ENCODE results near the gene USP2.

Gene USP2

DNA sequence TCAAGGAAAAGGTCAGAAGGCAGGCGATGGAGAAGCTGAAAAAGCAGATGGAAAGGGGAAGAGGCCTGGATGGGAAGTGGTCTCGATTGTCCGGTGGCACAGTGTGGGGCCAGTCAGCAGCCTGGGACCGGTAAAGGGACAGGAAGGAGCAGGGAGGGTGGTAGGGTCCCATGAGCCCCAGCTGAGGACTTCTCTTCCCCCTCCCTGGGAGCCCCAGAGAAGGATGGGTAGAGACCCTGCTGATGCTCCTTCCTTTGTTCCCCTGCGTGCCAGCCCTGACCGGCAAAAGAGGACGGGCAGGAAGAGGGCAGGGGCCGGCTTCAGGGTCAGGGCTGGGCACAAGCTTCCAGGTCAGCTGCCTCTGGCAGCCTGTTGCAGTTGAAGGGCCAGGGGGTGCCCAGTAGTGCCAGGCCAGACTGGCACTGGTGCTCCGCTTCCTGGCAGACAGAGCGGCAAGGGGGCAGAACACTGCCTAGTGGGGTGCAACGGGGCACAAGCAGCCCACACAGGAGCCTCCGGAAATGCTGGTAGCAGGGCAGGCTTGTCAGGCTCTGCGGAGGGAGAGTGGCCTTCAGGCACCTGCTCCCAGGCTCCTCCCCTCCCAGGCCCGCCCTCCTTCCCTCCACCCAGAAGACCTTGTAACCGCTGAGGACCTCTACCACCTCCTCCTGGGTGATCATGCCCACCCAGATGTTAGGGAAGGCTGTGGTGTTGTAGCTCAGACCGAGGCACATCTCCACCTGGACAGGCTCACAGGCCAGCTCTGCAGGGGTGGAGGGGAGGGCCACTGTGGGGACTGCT is 40.1 kb downstream of the USP2 start:
- H3K27me3 ChIP-seq (ENCODE audit: insufficient read depth, low read length, poor library complexity) = no peaks in the 10 kb centered on the region
- peaks cover 17% of the 10 kb centered on the region for H3K36me3 ChIP-seq (ENCODE audit: insufficient read depth, low read length)
- H4K20me1 ChIP-seq (ENCODE audit: insufficient read depth, low read length) = peaks cover 4% of the 10 kb centered on the region; the same call in 1 of the 2 replicates
- no peak overlapping the region for H3K4me2 ChIP-seq (ENCODE audit: insufficient read depth, low read length)
- no peaks in the 10 kb centered on the region for H3K9me3 ChIP-seq (ENCODE audit: insufficient read depth, low read length, severe bottlenecking)
- no peak overlapping the region for H2AFZ ChIP-seq (ENCODE audit: low read depth, low read length)
- DNase-seq (no peak), ATAC-seq (ENCODE audit: insufficient read depth, low read depth) (no peak)
- H3K4me1 ChIP-seq (ENCODE audit: insufficient read depth, low read length) = peaks cover 17% of the 10 kb centered on the region
- no peak for TF ChIP-seq EZH2 (IDR thresholded peaks at IDR 0.05; ENCODE audit: borderline replicate concordance, low read depth, low read length, severe bottlenecking)
- TF ChIP-seq, protein P1, sequence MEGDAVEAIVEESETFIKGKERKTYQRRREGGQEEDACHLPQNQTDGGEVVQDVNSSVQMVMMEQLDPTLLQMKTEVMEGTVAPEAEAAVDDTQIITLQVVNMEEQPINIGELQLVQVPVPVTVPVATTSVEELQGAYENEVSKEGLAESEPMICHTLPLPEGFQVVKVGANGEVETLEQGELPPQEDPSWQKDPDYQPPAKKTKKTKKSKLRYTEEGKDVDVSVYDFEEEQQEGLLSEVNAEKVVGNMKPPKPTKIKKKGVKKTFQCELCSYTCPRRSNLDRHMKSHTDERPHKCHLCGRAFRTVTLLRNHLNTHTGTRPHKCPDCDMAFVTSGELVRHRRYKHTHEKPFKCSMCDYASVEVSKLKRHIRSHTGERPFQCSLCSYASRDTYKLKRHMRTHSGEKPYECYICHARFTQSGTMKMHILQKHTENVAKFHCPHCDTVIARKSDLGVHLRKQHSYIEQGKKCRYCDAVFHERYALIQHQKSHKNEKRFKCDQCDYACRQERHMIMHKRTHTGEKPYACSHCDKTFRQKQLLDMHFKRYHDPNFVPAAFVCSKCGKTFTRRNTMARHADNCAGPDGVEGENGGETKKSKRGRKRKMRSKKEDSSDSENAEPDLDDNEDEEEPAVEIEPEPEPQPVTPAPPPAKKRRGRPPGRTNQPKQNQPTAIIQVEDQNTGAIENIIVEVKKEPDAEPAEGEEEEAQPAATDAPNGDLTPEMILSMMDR (IDR thresholded peaks at IDR 0.05; ENCODE audit: borderline replicate concordance, extremely low read depth, low read length, poor library complexity, severe bottlenecking) = no peak
- H3K4me3 ChIP-seq (ENCODE audit: low read depth in 1 of 2, low read length in 2 of 2) = no peak overlapping the region
- H3K79me2 ChIP-seq (ENCODE audit: insufficient read depth, low read length) = peaks cover 11% of the 10 kb centered on the region
- no peak overlapping the region for H3K9ac ChIP-seq (ENCODE audit: low read depth, low read length)
- H3K27ac ChIP-seq (ENCODE audit: low read length) = no peak overlapping the region

DNA sequence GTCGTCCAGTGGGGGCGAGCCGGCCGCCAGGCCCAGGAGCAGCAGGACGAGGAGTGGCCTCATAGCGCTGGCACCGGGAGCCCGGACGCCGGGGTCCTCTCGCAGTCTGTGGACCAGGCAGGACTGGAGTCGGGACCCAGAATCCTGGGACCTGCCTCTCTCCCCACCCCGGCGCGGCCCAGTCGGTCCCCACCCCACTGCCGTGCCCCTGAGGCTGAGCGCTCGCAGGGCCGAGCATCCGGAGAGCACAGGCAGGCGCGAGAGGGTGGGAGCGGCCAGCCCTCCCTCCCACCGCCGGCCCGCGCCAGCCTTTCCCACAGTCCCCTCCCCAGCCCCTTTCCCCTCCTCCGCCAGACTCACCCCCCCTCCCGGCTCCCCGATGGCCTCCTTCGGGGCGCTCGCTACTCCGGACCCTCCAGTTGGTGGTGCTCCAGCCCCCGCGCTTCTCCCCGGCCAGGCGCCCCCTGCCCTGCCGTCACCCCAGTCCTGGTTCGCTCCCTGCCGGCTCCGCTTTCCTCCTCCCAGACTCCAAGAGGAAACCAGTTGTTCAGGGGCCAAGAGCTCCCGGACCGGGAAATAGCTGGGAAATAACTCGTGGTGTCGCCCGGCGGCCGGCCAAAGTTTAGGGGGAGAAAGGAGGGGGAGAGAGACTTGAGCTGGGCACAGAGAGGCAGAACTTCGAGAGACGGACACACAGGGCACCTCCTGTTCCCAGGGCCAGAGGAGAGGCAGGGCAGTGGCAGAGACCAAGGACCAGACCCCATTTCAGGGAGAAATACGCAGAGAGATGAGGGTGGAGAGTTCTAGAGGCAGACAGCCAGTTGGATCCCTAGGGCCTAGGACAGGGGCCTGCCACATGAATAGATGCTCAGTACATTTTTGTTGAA is 40.9 kb downstream of the USP2 start, which contains the start of gene C1QTNF5:
Gene C1QTNF5, minus strand, starts transcription at position 549 of the 887 bp plus-strand sequence. Its CDS starts 486 bp downstream, at position 63.
- H3K4me1 ChIP-seq (ENCODE audit: insufficient read depth, low read length) = peaks cover 25% of the 10 kb centered on the region
- TF ChIP-seq, protein P1 (IDR thresholded peaks at IDR 0.05; ENCODE audit: borderline replicate concordance, extremely low read depth, low read length, poor library complexity, severe bottlenecking) = no peak
- no peak for TF ChIP-seq EZH2 (IDR thresholded peaks at IDR 0.05; ENCODE audit: borderline replicate concordance, low read depth, low read length, severe bottlenecking)
- H3K79me2 ChIP-seq (ENCODE audit: insufficient read depth, low read length) = peaks cover 19% of the 10 kb centered on the region
- H3K36me3 ChIP-seq (ENCODE audit: insufficient read depth, low read length) = peaks cover 26% of the 10 kb centered on the region
- no peak within 1 kb of the TSS for H3K4me3 ChIP-seq (ENCODE audit: low read depth in 1 of 2, low read length in 2 of 2)
- no peak for ATAC-seq (ENCODE audit: insufficient read depth, low read depth)
- no peak within 1 kb of the TSS for H3K27ac ChIP-seq (ENCODE audit: low read length)
- no peak for DNase-seq
- H4K20me1 ChIP-seq (ENCODE audit: insufficient read depth, low read length) = peaks cover 6% of the 10 kb centered on the region; the same call in 1 of the 2 replicates
- no peak within 1 kb of the TSS for H3K4me2 ChIP-seq (ENCODE audit: insufficient read depth, low read length)
- H2AFZ ChIP-seq (ENCODE audit: low read depth, low read length) = no peak within 1 kb of the TSS
- no peak within 1 kb of the TSS for H3K9ac ChIP-seq (ENCODE audit: low read depth, low read length)
- H3K9me3 ChIP-seq (ENCODE audit: insufficient read depth, low read length, severe bottlenecking) = no peaks in the 10 kb centered on the region
- no peaks in the 10 kb centered on the region for H3K27me3 ChIP-seq (ENCODE audit: insufficient read depth, low read length, poor library complexity)

DNA sequence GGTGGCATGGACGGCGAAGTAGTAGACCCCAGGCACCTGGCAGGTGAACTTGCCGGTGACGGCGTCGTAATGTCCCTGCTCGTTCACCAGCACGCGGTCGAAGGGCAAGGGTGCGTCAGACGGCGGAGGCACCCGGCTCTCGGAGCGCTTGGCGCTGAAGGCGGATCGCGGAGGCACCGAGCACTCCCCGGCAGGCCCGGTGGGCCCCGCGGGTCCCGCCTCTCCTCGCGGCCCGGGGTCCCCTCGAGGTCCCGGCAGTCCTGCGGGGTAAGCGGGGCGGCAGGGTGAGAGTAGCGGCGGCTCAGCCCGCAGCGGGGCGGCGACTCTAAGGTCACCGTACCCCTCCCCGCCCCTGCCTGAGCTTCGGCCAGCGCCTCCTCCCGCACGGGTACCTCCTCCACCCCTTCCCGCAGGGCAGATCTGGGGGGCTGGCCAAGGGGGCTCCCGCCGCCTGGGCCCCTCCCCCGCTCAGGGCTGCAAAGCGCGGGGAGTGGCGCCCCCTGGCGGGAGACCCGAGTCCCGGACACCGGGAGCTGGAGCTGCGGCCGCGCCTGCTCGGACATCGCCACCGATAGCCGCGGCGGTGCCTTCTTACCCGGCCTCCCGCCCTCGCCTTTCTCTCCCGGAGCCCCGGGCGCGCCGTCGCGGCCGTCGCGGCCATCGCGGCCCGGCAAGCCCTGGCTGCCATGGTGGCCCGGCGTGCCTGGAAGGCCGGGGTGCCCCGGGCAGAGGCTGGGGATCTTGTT is 41.7 kb downstream of the USP2 start:
- Histone ChIP-seq H3K9ac (ENCODE audit: low read depth, low read length) (no peak overlapping the region), H3K79me2 (ENCODE audit: insufficient read depth, low read length) (peaks cover 27% of the 10 kb centered on the region), H3K27ac (ENCODE audit: low read length) (no peak overlapping the region), H4K20me1 (ENCODE audit: insufficient read depth, low read length) (peaks cover 12% of the 10 kb centered on the region; the same call in 1 of the 2 replicates), H2AFZ (ENCODE audit: low read depth, low read length) (no peak overlapping the region), H3K27me3 (ENCODE audit: insufficient read depth, low read length, poor library complexity) (no peaks in the 10 kb centered on the region), H3K4me2 (ENCODE audit: insufficient read depth, low read length) (no peak overlapping the region), H3K4me1 (ENCODE audit: insufficient read depth, low read length) (peaks cover 33% of the 10 kb centered on the region), H3K4me3 (ENCODE audit: low read depth in 1 of 2, low read length in 2 of 2) (no peak overlapping the region), H3K36me3 (ENCODE audit: insufficient read depth, low read length) (peaks cover 29% of the 10 kb centered on the region), H3K9me3 (ENCODE audit: insufficient read depth, low read length, severe bottlenecking) (no peaks in the 10 kb centered on the region)
- no peak for DNase-seq
- TF ChIP-seq, protein P1 (IDR thresholded peaks at IDR 0.05; ENCODE audit: borderline replicate concordance, extremely low read depth, low read length, poor library complexity, severe bottlenecking) = peak; percentile 19
- no peak for TF ChIP-seq EZH2 (IDR thresholded peaks at IDR 0.05; ENCODE audit: borderline replicate concordance, low read depth, low read length, severe bottlenecking)
- no peak for ATAC-seq (ENCODE audit: insufficient read depth, low read depth)
